Thoracic aorta (tissue), 2 donors: ENCODE measurements around the gene VDR. TPM values are rescaled to one million over a fixed set of nuclear protein-coding genes. Genes with fewer than 3 reads are reported as not detected.

Source experiments
- ATAC-seq: fragments of 150-250 bp; one replicate; pipeline ENCODE4 v1.8.0; 2017; ENCODE audit warnings: low read depth; ENCODE audit not compliant: insufficient number of reproducible peaks, low FRiP score
- DNase-seq: peaks from one replicate; pipeline ENCODE4 v3.0.0-alpha.2; 2020; ENCODE audit warnings: low spot score
- H3K27ac ChIP-seq, 2 donors: fragments of 200-600 bp; sonication (generic); 1 replicate in 1 of 2; 2 replicates in 1 of 2; pipeline ENCODE4 v1.5.1; 2016; ENCODE audit warnings: mild to moderate bottlenecking in 2 of 2, moderate library complexity in 2 of 2
- H3K27me3 ChIP-seq: fragments of 200-600 bp; sonication (generic); replicated peaks from 2 replicates; pipeline ENCODE4 v1.6.0; 2016; ENCODE audit warnings: mild to moderate bottlenecking; ENCODE audit not compliant: insufficient read depth
- H3K36me3 ChIP-seq: fragments of 200-600 bp; sonication (generic); one replicate; pipeline ENCODE4 v1.5.1; 2016
- H3K4me1 ChIP-seq, 2 donors: fragments of 200-600 bp; sonication (generic); 1 replicate in 1 of 2; 2 replicates in 1 of 2; pipeline versions ENCODE4 v1.5.1 to v1.6.0; 2016; ENCODE audit warnings: low read depth in 2 of 2, mild to moderate bottlenecking in 1 of 2; ENCODE audit not compliant: control insufficient read depth in 1 of 2
- H3K4me3 ChIP-seq: fragments of 200-600 bp; sonication (generic); 2 replicates; pipeline ENCODE4 v1.5.1; 2016; ENCODE audit warnings: mild to moderate bottlenecking
- H3K9me3 ChIP-seq: fragments of 200-600 bp; sonication (generic); 2 replicates; pipeline ENCODE4 v1.5.1; 2016
- CTCF ChIP-seq: fragments of 200-600 bp; sonication (generic); IDR thresholded peaks from one replicate; pipeline ENCODE4 v1.5.1; 2019; ENCODE audit warnings: antibody characterized with exemption
- total RNA-seq, 2 donors: library from RNA; depleted of rRNA; stranded (reverse); fragments of >200 nt; gene quantifications; one replicate each; pipeline versions ENCODE4 v1.1.0 to v1.2.3, GENCODE V29; 2016

The VDR gene
- total RNA-seq, 2 donors from 2014 or later: 6.8 to 10.3 TPM

- H3K9me3 ChIP-seq: no peaks in the 10 kb centered on the region
- no peak for TF ChIP-seq CTCF
- peaks cover 0 to 13% of the 10 kb centered on the region in 2 donors for H3K4me1 ChIP-seq
- no peak for ATAC-seq
- no peaks in the 10 kb centered on the region for H3K27me3 ChIP-seq
- no peak for DNase-seq
- H3K4me3 ChIP-seq: no peak overlapping the region
- no peak overlapping the region for H3K27ac ChIP-seq
- no peaks in the 10 kb centered on the region for H3K36me3 ChIP-seq
Observed at GRCh38 chr12:47864646-47865235, 40.1 kb downstream of the VDR start.

- no peaks in the 10 kb centered on the region for H3K9me3 ChIP-seq
- H3K4me3 ChIP-seq: no peak overlapping the region
- H3K27me3 ChIP-seq: no peaks in the 10 kb centered on the region
- ATAC-seq: no peak
- H3K27ac ChIP-seq: no peak overlapping the region
- H3K36me3 ChIP-seq: no peaks in the 10 kb centered on the region
- TF ChIP-seq CTCF: no peak
- no peak for DNase-seq
- peaks cover 0 to 12% of the 10 kb centered on the region in 2 donors for H3K4me1 ChIP-seq
Observed at GRCh38 chr12:47863985-47864384, 40.8 kb downstream of the VDR start.

GRCh38 chr12:47863467-47863866 lies 41.3 kb downstream of the VDR start:
- Histone ChIP-seq H3K27me3 (no peaks in the 10 kb centered on the region), H3K9me3 (no peaks in the 10 kb centered on the region), H3K27ac (no peak overlapping the region), H3K36me3 (no peaks in the 10 kb centered on the region), H3K4me3 (no peak overlapping the region), H3K4me1 (peaks cover 0 to 8% of the 10 kb centered on the region in 2 donors)
- no peak for TF ChIP-seq CTCF
- no peak for DNase-seq
- ATAC-seq: no peak

- Histone ChIP-seq H3K4me3 (no peak overlapping the region), H3K27ac (no peak overlapping the region), H3K27me3 (no peaks in the 10 kb centered on the region), H3K36me3 (no peaks in the 10 kb centered on the region), H3K9me3 (no peaks in the 10 kb centered on the region), H3K4me1 (peaks cover 0 to 2% of the 10 kb centered on the region in 2 donors)
- ATAC-seq (no peak), DNase-seq (no peak)
- no peak for TF ChIP-seq CTCF
Observed at GRCh38 chr12:47862881-47863280, 41.9 kb downstream of the VDR start.

GRCh38 chr12:47862167-47862750 lies 42.5 kb downstream of the VDR start:
- DNase-seq (no peak), ATAC-seq (no peak)
- no peak for TF ChIP-seq CTCF
- no peaks in the 10 kb centered on the region for H3K4me1 ChIP-seq
- no peaks in the 10 kb centered on the region for H3K9me3 ChIP-seq
- no peak overlapping the region for H3K27ac ChIP-seq
- no peaks in the 10 kb centered on the region for H3K36me3 ChIP-seq
- no peak overlapping the region for H3K4me3 ChIP-seq
- no peaks in the 10 kb centered on the region for H3K27me3 ChIP-seq
